Peyer's patch (tissue), 4 donors: ENCODE data around the gene GIPC1. TPM values are rescaled to one million over a fixed set of nuclear protein-coding genes. Genes with fewer than 3 reads are reported as not detected.

Source experiments
- DNase-seq, 3 donors: peaks; one replicate each; pipeline ENCODE4 v3.0.0-alpha.2; 2017 to 2019
- H3K27ac ChIP-seq, 4 donors: fragments of 200-600 bp; sonication (generic); one replicate each; pipeline ENCODE4 v1.5.1; 2016 to 2019
- H3K27me3 ChIP-seq, 2 donors: fragments of 200-600 bp; sonication (generic); one replicate each; pipeline ENCODE4 v1.5.1; 2019
- H3K36me3 ChIP-seq, 3 donors: fragments of 200-600 bp; sonication (generic); one replicate each; pipeline ENCODE4 v1.5.1; 2016 to 2019
- H3K4me1 ChIP-seq, 4 donors: fragments of 200-600 bp; sonication (generic); one replicate each; pipeline ENCODE4 v1.5.1; 2016 to 2019
- H3K4me3 ChIP-seq, 4 donors: fragments of 200-600 bp; sonication (generic); 1 replicate in 3 of 4; 2 replicates in 1 of 4; pipeline ENCODE4 v1.5.1; 2016 to 2019; ENCODE audit warnings: mild to moderate bottlenecking in 1 of 4
- H3K9me3 ChIP-seq, 4 donors: fragments of 200-600 bp; sonication (generic); one replicate each; pipeline ENCODE4 v1.5.1; 2016 to 2019; ENCODE audit warnings: mild to moderate bottlenecking in 1 of 4
- POLR2A ChIP-seq, 2 donors: fragments of 450-650 bp; IDR thresholded peaks; one replicate each; pipeline ENCODE4 v1.5.1; 2017; ENCODE audit warnings: antibody characterized with exemption in 2 of 2, mild to moderate bottlenecking in 2 of 2, moderate library complexity in 2 of 2
- total RNA-seq, 4 donors: library from RNA; depleted of rRNA; stranded (reverse); fragments of >200 nt; gene quantifications; one replicate each; pipeline ENCODE4 v1.1.0, GENCODE V29; 2016
- TF ChIP-seq, protein P1 (sequence below), 6 experiments: fragments of 450-650 bp in 4 of 6; fragments of 200-600 bp in 2 of 6; sonication (generic) in 1 of 6; IDR thresholded peaks; one replicate each; pipeline ENCODE4 v1.5.1; 2017 to 2019; ENCODE audit warnings: antibody characterized with exemption in 6 of 6, mild to moderate bottlenecking in 3 of 6, moderate library complexity in 1 of 6

GIPC1 gene
- total RNA-seq, 4 donors from 2014 or later = 45.8 to 68.5 (median 65.2) TPM

DNA sequence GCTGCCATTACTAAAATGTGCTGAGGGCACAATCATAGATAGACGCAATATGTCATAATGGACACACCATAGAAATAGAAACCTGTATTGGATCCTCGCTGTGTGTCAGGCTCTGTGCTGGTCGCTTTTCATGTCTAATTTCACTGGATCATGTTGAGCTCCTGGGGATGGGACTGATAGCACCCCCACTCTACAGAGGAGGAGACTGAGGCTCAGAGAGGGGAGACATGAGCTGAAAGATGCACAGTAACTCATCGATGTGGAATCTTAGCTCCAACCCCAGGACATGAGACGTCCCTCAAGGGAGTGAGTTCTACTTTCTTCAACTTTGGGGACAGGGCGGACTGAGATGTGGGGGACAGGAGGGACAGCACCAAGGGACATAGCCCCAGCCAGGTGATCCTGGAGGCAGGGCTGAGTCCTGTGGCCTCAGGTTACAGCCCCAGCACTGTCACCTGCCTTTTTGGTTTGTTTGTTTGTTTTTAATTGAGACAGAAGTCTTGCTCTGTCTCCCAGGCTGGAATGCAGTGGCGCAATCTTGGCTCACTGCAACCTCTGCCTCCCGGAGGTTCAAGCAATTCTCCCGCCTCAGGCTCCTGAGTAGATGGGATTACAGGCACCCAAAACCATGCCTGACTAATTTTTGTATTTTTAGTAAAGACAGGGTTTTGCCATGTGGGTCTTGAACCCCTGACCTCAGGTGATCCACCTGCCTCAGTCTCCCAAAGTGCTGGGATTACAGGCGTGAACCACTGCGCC is 6.6 kb upstream of the GIPC1 start:
- no peaks in the 10 kb centered on the region for H3K9me3 ChIP-seq
- no peak for DNase-seq
- peaks cover 0 to 13% (median under 1%) of the 10 kb centered on the region in 4 donors for H3K4me1 ChIP-seq
- no peaks in the 10 kb centered on the region for H3K36me3 ChIP-seq
- H3K4me3 ChIP-seq = no peak overlapping the region
- TF ChIP-seq POLR2A (IDR thresholded peaks at IDR 0.05) = no peak
- H3K27ac ChIP-seq = no peak overlapping the region
- H3K27me3 ChIP-seq = no peaks in the 10 kb centered on the region

DNA sequence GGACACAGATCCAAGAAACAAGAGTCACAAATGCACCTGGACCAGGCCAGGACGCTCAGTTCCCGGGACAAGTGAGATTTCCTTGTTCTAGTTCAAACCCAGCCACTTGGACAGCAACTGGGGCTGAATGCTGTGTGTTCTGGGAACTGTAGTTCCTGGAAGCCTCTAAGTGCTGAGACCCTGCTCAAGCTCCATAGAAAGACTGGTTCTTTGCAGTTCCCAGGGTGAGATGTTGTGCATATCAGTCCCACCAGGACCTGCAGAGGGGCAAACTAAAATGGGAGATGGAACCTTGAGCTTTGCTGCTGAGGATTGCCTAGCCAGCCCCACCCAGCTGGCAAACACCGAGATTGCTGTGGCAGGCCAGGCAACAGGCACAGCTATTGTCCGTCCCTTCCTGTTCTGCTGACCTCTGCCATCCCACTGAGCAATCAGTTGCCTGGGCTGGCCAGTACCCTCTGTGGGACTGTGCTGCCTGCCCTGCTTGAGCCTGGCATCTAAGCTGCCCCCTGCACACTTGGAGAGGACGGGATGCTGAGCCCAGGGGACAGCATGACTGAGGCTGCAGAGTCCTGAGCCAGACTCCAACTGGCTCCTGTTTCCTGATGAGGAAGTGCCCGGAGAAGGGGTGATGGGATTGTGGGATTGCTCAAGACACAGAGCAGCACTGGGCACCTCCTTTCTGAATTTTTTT is 1.4 kb upstream of the GIPC1 start:
- Histone ChIP-seq H3K4me3 (no peak overlapping the region), H3K36me3 (peaks cover 0 to 3% (median 0%) of the 10 kb centered on the region in 3 donors), H3K9me3 (no peaks in the 10 kb centered on the region), H3K27ac (peak overlapping the region in 3 of 4 donors; percentile 76 to 83 (median 81)), H3K27me3 (no peaks in the 10 kb centered on the region), H3K4me1 (peaks cover 6 to 31% (median 8%) of the 10 kb centered on the region in 4 donors)
- TF ChIP-seq, protein P1, sequence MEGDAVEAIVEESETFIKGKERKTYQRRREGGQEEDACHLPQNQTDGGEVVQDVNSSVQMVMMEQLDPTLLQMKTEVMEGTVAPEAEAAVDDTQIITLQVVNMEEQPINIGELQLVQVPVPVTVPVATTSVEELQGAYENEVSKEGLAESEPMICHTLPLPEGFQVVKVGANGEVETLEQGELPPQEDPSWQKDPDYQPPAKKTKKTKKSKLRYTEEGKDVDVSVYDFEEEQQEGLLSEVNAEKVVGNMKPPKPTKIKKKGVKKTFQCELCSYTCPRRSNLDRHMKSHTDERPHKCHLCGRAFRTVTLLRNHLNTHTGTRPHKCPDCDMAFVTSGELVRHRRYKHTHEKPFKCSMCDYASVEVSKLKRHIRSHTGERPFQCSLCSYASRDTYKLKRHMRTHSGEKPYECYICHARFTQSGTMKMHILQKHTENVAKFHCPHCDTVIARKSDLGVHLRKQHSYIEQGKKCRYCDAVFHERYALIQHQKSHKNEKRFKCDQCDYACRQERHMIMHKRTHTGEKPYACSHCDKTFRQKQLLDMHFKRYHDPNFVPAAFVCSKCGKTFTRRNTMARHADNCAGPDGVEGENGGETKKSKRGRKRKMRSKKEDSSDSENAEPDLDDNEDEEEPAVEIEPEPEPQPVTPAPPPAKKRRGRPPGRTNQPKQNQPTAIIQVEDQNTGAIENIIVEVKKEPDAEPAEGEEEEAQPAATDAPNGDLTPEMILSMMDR (IDR thresholded peaks at IDR 0.05) = no peak
- TF ChIP-seq POLR2A (IDR thresholded peaks at IDR 0.05) = no peak
- peak in 1 of 3 donors; percentile 79 for DNase-seq

DNA sequence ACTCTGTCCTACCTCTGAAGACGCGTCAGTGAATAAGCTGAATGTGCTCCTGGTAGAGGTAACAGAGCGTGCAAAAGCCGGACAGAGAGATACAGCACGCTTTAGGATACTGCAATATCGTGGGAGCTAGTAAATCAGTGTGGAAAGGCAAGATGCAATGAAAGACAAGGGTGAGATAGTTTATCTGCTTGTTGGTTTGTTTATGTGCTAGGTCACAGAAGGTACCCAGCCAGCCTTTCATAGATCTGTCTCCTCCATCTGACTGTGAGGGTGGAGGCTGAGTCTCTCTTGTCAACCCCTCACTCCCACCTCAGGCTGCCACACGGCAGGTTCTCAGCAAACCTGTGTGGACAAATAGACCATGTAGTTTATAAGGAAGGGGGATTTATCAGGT is 904 bp upstream of the GIPC1 start:
- Histone ChIP-seq H3K4me1 (peaks cover 6 to 31% (median 8%) of the 10 kb centered on the region in 4 donors), H3K36me3 (peaks cover 0 to 3% (median 0%) of the 10 kb centered on the region in 3 donors), H3K27me3 (no peaks in the 10 kb centered on the region), H3K4me3 (peak overlapping the region in 3 of 4 donors; percentile 79 to 92 (median 90)), H3K27ac (peak overlapping the region; percentile 76 to 83 (median 80)), H3K9me3 (no peaks in the 10 kb centered on the region)
- no peak for DNase-seq
- no peak for TF ChIP-seq POLR2A (IDR thresholded peaks at IDR 0.05)
- TF ChIP-seq, protein P1 (IDR thresholded peaks at IDR 0.05) = no peak

DNA sequence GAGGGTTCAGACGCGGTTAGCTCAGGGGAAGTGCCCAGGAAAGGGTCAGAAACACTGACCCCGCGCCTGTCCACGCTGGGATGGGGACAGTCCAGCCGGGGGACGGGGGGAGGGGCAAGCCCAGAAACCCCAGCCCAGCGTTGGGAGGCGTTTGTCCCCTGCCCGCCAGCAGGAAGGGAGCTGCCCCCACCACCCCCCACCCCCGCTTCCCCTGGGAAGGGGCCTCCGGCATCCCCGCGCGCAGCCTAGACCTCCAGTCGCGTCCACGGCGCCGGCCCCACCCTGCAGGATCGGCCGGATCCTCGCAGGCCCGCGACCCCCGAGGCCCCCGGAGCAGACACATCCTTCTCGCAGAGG is 277 bp downstream of the GIPC1 start:
- Histone ChIP-seq H3K4me3 (peak overlapping the region; percentile 72 to 92 (median 84)), H3K36me3 (peaks cover 0 to 9% (median 0%) of the 10 kb centered on the region in 3 donors), H3K27ac (peak overlapping the region; percentile 76 to 83 (median 80)), H3K9me3 (no peaks in the 10 kb centered on the region), H3K27me3 (no peaks in the 10 kb centered on the region), H3K4me1 (peaks cover 6 to 31% (median 8%) of the 10 kb centered on the region in 4 donors)
- no peak for DNase-seq
- peak in 1 of 2 donors; percentile 18 for TF ChIP-seq POLR2A (IDR thresholded peaks at IDR 0.05)
- TF ChIP-seq, protein P1 (IDR thresholded peaks at IDR 0.05) = no peak

DNA sequence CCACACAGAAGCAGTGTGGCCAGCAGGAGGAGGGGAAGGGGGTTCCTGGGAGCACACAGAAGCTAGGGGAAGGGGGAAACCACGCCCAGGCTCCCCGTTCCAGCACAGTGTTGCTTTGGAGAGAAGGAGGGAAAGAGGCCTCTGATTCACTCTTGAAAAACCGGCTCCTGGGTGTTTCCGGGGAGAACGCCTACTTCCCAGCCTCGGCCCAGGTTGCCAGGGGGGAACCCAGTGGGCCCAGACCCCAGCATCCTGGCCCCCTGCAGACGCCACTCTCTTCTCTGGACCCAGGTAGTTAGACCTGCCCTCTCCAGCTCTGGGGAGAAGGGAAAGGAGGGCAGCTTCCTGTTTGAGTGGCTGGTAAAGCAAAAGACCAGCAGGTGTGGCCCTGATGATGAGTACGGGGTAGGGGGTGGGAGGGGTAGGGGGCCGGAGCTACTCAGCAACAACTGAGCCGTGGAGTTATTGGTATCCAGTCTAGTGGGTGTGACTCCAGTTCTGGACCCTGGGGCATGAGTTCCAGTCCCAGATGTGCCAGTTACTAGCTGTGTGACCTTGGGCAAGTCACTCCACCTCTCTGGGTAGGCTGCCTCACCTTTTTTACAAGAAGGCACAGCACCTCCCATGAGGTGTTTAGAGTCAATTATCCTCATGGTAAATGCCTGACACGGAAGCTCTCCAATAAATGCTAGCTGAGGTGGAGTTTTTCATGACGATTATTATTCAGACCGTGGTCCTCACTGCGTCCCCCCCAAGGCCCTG is 836 bp downstream of the GIPC1 start:
- Histone ChIP-seq H3K9me3 (no peaks in the 10 kb centered on the region), H3K36me3 (peaks cover 0 to 14% (median 0%) of the 10 kb centered on the region in 3 donors), H3K27me3 (no peaks in the 10 kb centered on the region), H3K27ac (peak overlapping the region; percentile 76 to 83 (median 80)), H3K4me3 (peak overlapping the region; percentile 72 to 92 (median 84)), H3K4me1 (peaks cover 6 to 31% (median 8%) of the 10 kb centered on the region in 4 donors)
- no peak for DNase-seq
- no peak for TF ChIP-seq POLR2A (IDR thresholded peaks at IDR 0.05)
- TF ChIP-seq, protein P1 (IDR thresholded peaks at IDR 0.05) = no peak
